AG08396 (cell line): Measurements from ENCODE around the gene NTM.
A peak's percentile ranks its signal among the peaks of the same experiment; 100 is the strongest.

Experiments
- DNase-seq: peaks from one replicate; pipeline ENCODE4 v3.0.0; 2012; ENCODE audit warnings: low spot score, mixed read lengths

NTM gene

GRCh38 chr11:131373095-131373725, 2.8 kb downstream of the NTM start:
- DNase-seq = no peak

GRCh38 chr11:131373756-131374155, 3.3 kb downstream of the NTM start:
- DNase-seq = no peak

- no peak for DNase-seq
These were observed 5.0 kb downstream of the NTM start for GRCh38 chr11:131375421-131375820.

- no peak for DNase-seq
These were observed 5.5 kb downstream of the NTM start for GRCh38 chr11:131375915-131376314.

GRCh38 chr11:131378931-131379330, 8.5 kb downstream of the NTM start:
- DNase-seq = no peak

- DNase-seq = no peak
These were observed 15.5 kb downstream of the NTM start for GRCh38 chr11:131385763-131386390.

GRCh38 chr11:131386408-131386807, 16.0 kb downstream of the NTM start:
- DNase-seq = no peak

GRCh38 chr11:131388030-131388429, 17.6 kb downstream of the NTM start:
- no peak for DNase-seq

- DNase-seq = no peak
These were observed 19.2 kb downstream of the NTM start for GRCh38 chr11:131389582-131389981.

- no peak for DNase-seq
These were observed 20.8 kb downstream of the NTM start for GRCh38 chr11:131391176-131391575.

- DNase-seq = no peak
These were observed 22.3 kb downstream of the NTM start for GRCh38 chr11:131392528-131393255.

GRCh38 chr11:131393691-131394090, 23.3 kb downstream of the NTM start:
- DNase-seq = no peak

- no peak for DNase-seq
These were observed 27.3 kb downstream of the NTM start for GRCh38 chr11:131397675-131398074.

- no peak for DNase-seq
These were observed 31.6 kb downstream of the NTM start for GRCh38 chr11:131402040-131402439.

GRCh38 chr11:131404010-131404409, 33.6 kb downstream of the NTM start:
- DNase-seq = no peak

GRCh38 chr11:131408025-131408640, 37.7 kb downstream of the NTM start:
- DNase-seq = peak; percentile 45

- no peak for DNase-seq
These were observed 38.9 kb downstream of the NTM start for GRCh38 chr11:131409345-131409744.

- DNase-seq = no peak
These were observed 41.2 kb downstream of the NTM start for GRCh38 chr11:131411636-131412035.

GRCh38 chr11:131412061-131412460, 41.6 kb downstream of the NTM start:
- DNase-seq = no peak

GRCh38 chr11:131413217-131413616, 42.8 kb downstream of the NTM start:
- no peak for DNase-seq

GRCh38 chr11:131418189-131418588, 47.8 kb downstream of the NTM start:
- DNase-seq = no peak

GRCh38 chr11:131421066-131421855, 50.8 kb downstream of the NTM start:
- no peak for DNase-seq
